ENCODE measurements around the gene MCF2. TPM values are rescaled to one million over a fixed set of nuclear protein-coding genes. Genes with fewer than 3 reads are reported as not detected.
"Not testable (repeated sequence)": the region's sequence is repeated elsewhere in the genome, so short reads cannot be mapped to it uniquely, and the experiment has no call there.

Gene MCF2
- total and polyA plus RNA-seq, 2 of the 8 experiments (the other 6 are each of a cell fraction or from before 2014, with no cell fraction given): 0.30 to 0.71 TPM

DNA sequence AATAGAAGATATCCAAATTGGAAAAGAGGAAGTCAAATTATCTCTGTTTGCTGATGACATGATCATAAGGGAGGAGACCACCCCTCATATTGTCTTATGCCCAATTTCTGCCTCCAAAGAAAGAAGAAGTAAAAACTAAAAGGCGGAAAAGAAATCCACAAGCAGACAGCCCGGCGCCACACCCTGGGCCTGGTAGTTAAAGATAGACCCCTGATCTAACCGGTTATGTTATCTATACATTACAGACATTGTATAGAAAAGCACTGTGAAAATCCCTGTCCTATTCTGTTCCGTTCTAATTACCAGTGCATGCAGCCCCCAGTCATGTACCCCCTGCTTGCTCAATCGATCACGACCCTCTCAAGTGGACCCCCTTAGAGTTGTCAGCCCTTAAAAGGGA is 22.8 kb downstream of the MCF2 start:
- H2BK20ac ChIP-seq (ENCODE audit: low read length); H3K27ac ChIP-seq (ENCODE audit: low read depth, low read length); H3K14ac ChIP-seq (ENCODE audit: insufficient read length); POLR2A ChIA-PET (ENCODE audit: partially characterized antibody); H3K79me1 ChIP-seq (ENCODE audit: low read depth, low read length); H2BK15ac ChIP-seq (ENCODE audit: low read length); H2AK5ac ChIP-seq (ENCODE audit: low read depth, low read length); H3K56ac ChIP-seq (replicated peaks; ENCODE audit: insufficient read length, low read depth, low read length); DNase-seq (ENCODE audit: low read depth in 1 of 2, low spot score in 2 of 2); H4K8ac ChIP-seq (ENCODE audit: extremely low read depth, insufficient read depth, low read length); H3K4me1 ChIP-seq (replicated peaks in 1 of 4; ENCODE audit: control insufficient read depth in 3 of 4, insufficient read depth in 4 of 4, low read length in 3 of 4); H2BK120ac ChIP-seq (replicated peaks; ENCODE audit: low read depth, low read length); H4K20me1 ChIP-seq (replicated peaks in 1 of 2; ENCODE audit: control insufficient read depth in 1 of 2, insufficient read depth in 2 of 2, low read length in 2 of 2); H3K4ac ChIP-seq (replicated peaks; ENCODE audit: insufficient read length, low read depth, low read length); H3K9ac ChIP-seq (replicated peaks in 1 of 4; ENCODE audit: extremely low read depth in 1 of 4, low read depth in 3 of 4, low read length in 3 of 4); H3K4me2 ChIP-seq (ENCODE audit: insufficient read depth in 1 of 2, low read depth in 2 of 2, low read length in 2 of 2); H3K9me3 ChIP-seq (ENCODE audit: insufficient read depth in 2 of 2, low read depth in 1 of 2, low read length in 1 of 2); H3K79me2 ChIP-seq (ENCODE audit: control insufficient read depth in 1 of 2, insufficient read depth in 2 of 2, low read length in 2 of 2); H3K23ac ChIP-seq (ENCODE audit: insufficient read length); FAIRE-seq; H3K27me3 ChIP-seq (replicated peaks in 1 of 4; ENCODE audit: control insufficient read depth in 3 of 4, extremely low read depth in 1 of 4, insufficient read depth in 3 of 4, low read length in 3 of 4); H2AFZ ChIP-seq (ENCODE audit: low read length); H3K23me2 ChIP-seq (ENCODE audit: low read depth, low read length); CTCF ChIA-PET (ENCODE audit: partially characterized antibody); H2BK12ac ChIP-seq (ENCODE audit: low read depth, low read length); H4K5ac ChIP-seq (ENCODE audit: insufficient read length, low read depth, low read length); H2BK5ac ChIP-seq (ENCODE audit: low read depth, low read length); H4K91ac ChIP-seq (replicated peaks; ENCODE audit: insufficient read length, low read length); H3K36me3 ChIP-seq (ENCODE audit: control insufficient read depth in 2 of 4, insufficient read depth in 4 of 4, low read length in 3 of 4); H3K4me3 ChIP-seq (ENCODE audit: extremely low read depth in 1 of 4, insufficient read depth in 2 of 4, low read depth in 3 of 4, low read length in 4 of 4); H3K18ac ChIP-seq (ENCODE audit: extremely low read depth, low read length): not testable (repeated sequence)
- 90% methylated on average over 7 of the region's 7 CpGs; no CpG with 5 or more reads in 1 of the 2 experiments for WGBS, 2 experiments (ENCODE audit: extremely low coverage in 1 of 2, insufficient coverage in 1 of 2, insufficient read length in 1 of 2, insufficient replicate concordance in 2 of 2, low coverage in 1 of 2, low lambda C conversion rate in 2 of 2, missing lambda C conversion rate in 1 of 2)
